HUES64 (cell line): ENCODE data around the gene OR1L8. TPM values are rescaled to one million over a fixed set of nuclear protein-coding genes. Genes with fewer than 3 reads are reported as not detected.
"Not testable (repeated sequence)": the region's sequence is repeated elsewhere in the genome, so short reads cannot be mapped to it uniquely, and the experiment has no call there.

Experiments
- H3K27ac ChIP-seq: 2 replicates; pipeline ENCODE4 v1.7.0; 2013; ENCODE audit warnings: low read depth, low read length, inconsistent platforms
- H3K27me3 ChIP-seq: 2 replicates; pipeline ENCODE4 v1.6.1; 2013; ENCODE audit warnings: mild to moderate bottlenecking, low read length; ENCODE audit not compliant: insufficient read depth
- H3K36me3 ChIP-seq: 2 replicates; pipeline ENCODE4 v1.6.1; 2013; ENCODE audit warnings: mild to moderate bottlenecking, low read length; ENCODE audit not compliant: insufficient read depth
- H3K4me1 ChIP-seq: 2 replicates; pipeline ENCODE4 v1.6.1; 2013; ENCODE audit warnings: mild to moderate bottlenecking, low read length, moderate library complexity; ENCODE audit not compliant: insufficient read depth
- H3K4me3 ChIP-seq: 2 replicates; pipeline ENCODE4 v1.5.1; 2013; ENCODE audit warnings: mild to moderate bottlenecking, low read length, moderate library complexity
- H3K9ac ChIP-seq: 2 replicates; pipeline ENCODE4 v1.6.1; 2013; ENCODE audit warnings: mild to moderate bottlenecking, low read depth, low read length
- H3K9me3 ChIP-seq: 2 replicates; pipeline ENCODE4 v1.6.1; 2013; ENCODE audit warnings: low read depth, low read length; ENCODE audit not compliant: insufficient read depth
- WGBS: fragments of 150-250, 120-280 bp; methylation state at CpG from one replicate; pipeline ENCODE4 v1.1.7; 2013; ENCODE audit warnings: missing lambda C conversion rate; 5-methylcytosine and 5-hydroxymethylcytosine counted together
- polyA plus RNA-seq, 2 experiments: library from polyadenylated mRNA; stranded (reverse); fragments of 50-300 nt; gene quantifications; one replicate each; pipeline ENCODE4 v1.2.3, GENCODE V29; 2013

The OR1L8 gene, protein sequence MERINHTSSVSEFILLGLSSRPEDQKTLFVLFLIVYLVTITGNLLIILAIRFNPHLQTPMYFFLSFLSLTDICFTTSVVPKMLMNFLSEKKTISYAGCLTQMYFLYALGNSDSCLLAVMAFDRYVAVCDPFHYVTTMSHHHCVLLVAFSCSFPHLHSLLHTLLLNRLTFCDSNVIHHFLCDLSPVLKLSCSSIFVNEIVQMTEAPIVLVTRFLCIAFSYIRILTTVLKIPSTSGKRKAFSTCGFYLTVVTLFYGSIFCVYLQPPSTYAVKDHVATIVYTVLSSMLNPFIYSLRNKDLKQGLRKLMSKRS
- polyA plus RNA-seq (2013, experiment 1 of 2), result not detected
- polyA plus RNA-seq (2013, experiment 2 of 2), result not detected

DNA sequence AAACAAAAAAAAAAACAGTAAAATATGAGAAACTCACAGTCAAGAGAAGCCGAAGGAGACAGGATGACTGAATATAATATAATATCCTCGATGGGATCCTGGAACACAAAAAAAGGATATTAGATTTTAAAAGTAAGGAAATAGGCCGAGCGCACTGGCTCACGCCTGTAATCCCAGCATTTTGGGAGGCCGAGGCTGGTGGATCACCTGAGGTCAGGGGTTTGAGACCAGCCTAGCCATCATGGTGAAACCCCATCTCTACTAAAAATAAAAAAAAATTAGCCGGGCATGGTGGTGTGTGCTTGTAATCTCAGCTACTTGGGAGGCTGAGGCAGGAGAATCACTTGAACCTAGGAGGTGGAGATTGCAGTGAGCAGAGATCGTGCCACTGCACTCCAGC is at the start of gene OR1L8:
Gene OR1L8, minus strand, starts transcription at position 101 of the 400 bp plus-strand sequence. CDS start 14,907 bp downstream, outside the sequence.
- 91% methylated on average over 8 of the region's 8 CpGs for WGBS
- H3K27ac ChIP-seq, H3K36me3 ChIP-seq, H3K4me1 ChIP-seq, H3K9ac ChIP-seq, H3K4me3 ChIP-seq, H3K27me3 ChIP-seq: not testable (repeated sequence)
- peaks cover 54% of the 10 kb centered on the region for H3K9me3 ChIP-seq

GRCh38 chr9:122619996-122620395 is 36.8 kb upstream of the OR1L8 start:
- 72% methylated on average over 7 of the region's 7 CpGs for WGBS
- peaks cover 63% of the 10 kb centered on the region for H3K9me3 ChIP-seq
- no peak overlapping the region for H3K9ac ChIP-seq
- no peaks in the 10 kb centered on the region for H3K4me1 ChIP-seq
- no peaks in the 10 kb centered on the region for H3K27me3 ChIP-seq
- H3K4me3 ChIP-seq, result no peak overlapping the region
- no peak overlapping the region for H3K27ac ChIP-seq
- no peaks in the 10 kb centered on the region for H3K36me3 ChIP-seq

GRCh38 chr9:122614362-122614761 is 31.2 kb upstream of the OR1L8 start, which contains the start of gene OR1Q1:
TSS of gene OR1Q1 (plus strand) at chr9:122614738. CDS start at chr9:122614738, 0 bp downstream.
- Histone ChIP-seq H3K4me1 (no peaks in the 10 kb centered on the region), H3K9ac (no peak within 1 kb of the TSS), H3K9me3 (peaks cover 75% of the 10 kb centered on the region), H3K27me3 (no peaks in the 10 kb centered on the region), H3K4me3 (no peak within 1 kb of the TSS), H3K36me3 (no peaks in the 10 kb centered on the region), H3K27ac (no peak within 1 kb of the TSS)
- no CpG with 5 or more reads among the region's 1 CpG for WGBS

GRCh38 chr9:122609804-122610203 is 26.6 kb upstream of the OR1L8 start:
- H3K4me3 ChIP-seq, result no peak overlapping the region
- no peaks in the 10 kb centered on the region for H3K36me3 ChIP-seq
- H3K9me3 ChIP-seq, result peaks cover 88% of the 10 kb centered on the region
- WGBS, result 64% methylated on average over 4 of the region's 4 CpGs
- H3K27ac ChIP-seq, result no peak overlapping the region
- no peak overlapping the region for H3K9ac ChIP-seq
- no peaks in the 10 kb centered on the region for H3K4me1 ChIP-seq
- no peaks in the 10 kb centered on the region for H3K27me3 ChIP-seq

GRCh38 chr9:122606587-122606986 is 23.4 kb upstream of the OR1L8 start:
- Histone ChIP-seq H3K27ac (no peak overlapping the region), H3K27me3 (no peaks in the 10 kb centered on the region), H3K4me3 (no peak overlapping the region), H3K9me3 (peaks cover 91% of the 10 kb centered on the region), H3K9ac (no peak overlapping the region), H3K4me1 (no peaks in the 10 kb centered on the region), H3K36me3 (no peaks in the 10 kb centered on the region)
- 35% methylated on average over 1 of the region's 1 CpG for WGBS

DNA sequence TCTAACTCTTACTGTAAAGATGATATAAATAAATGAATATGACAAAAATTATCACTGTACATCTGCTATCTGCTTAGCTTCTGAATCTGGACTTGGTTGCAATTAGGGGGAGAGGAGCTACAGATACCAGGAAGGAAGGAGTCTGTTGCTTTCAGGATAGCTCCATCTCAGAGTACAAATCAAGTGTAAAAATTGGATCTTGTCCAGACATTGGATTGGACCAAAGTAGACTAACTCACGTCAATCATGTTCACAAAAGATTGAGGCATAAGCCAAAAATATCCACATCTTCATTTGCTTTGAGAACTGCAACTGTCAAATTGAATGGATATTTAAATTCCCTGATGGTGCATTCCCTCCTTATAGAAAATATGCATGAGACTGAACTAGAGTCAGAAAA is 22.5 kb upstream of the OR1L8 start:
- Histone ChIP-seq H3K4me1 (no peaks in the 10 kb centered on the region), H3K9ac (no peak overlapping the region), H3K27ac (no peak overlapping the region), H3K27me3 (no peaks in the 10 kb centered on the region), H3K4me3 (no peak overlapping the region), H3K36me3 (no peaks in the 10 kb centered on the region), H3K9me3 (peaks cover 90% of the 10 kb centered on the region)
- WGBS, result 58% methylated on average over 1 of the region's 1 CpG

DNA sequence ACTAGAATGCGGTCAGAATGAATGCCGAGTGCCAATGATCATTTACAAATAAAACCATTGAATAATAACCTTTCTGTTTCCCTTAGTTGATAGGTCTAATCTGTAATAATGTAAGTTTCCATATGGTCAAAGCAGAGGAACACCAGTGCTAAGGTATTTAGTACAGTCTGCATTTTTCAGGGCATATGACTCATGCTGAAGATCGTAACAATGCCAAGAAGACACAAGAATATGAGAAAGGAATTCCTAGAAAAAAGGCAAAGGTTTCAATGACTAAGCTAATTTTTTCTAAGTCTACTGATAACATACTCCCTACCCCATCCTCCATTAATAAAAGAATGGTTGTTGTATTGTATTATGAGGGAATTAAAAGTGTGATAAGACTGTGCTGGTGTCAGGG is 2.8 kb downstream of the OR1L8 start:
- Histone ChIP-seq H3K27ac (no peak overlapping the region), H3K4me1 (no peaks in the 10 kb centered on the region), H3K9ac (no peak overlapping the region), H3K9me3 (peaks cover 66% of the 10 kb centered on the region), H3K36me3 (no peaks in the 10 kb centered on the region), H3K27me3 (no peaks in the 10 kb centered on the region), H3K4me3 (no peak overlapping the region)
- 91% methylated on average over 3 of the region's 3 CpGs for WGBS

DNA sequence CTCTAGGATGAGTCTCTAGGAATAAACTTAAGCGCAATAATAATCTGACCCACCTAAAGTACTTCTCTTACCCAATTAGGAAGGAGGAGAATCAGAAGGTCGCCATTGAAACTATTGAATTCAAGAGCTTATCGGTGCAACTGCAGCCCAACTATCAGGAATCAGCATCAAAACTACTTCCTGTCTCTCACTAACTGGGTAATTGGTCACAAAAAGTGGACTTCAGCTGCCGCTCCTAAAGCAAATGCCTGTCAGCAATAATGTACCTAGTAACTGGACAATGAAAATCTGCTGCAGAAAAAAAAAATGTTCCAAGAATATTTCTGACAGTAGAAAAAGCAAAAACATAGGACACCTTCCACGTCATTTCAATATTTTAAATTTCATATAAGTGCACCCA is 3.3 kb downstream of the OR1L8 start:
- Histone ChIP-seq H3K4me1 (no peaks in the 10 kb centered on the region), H3K9ac (no peak overlapping the region), H3K27me3 (no peaks in the 10 kb centered on the region), H3K4me3 (no peak overlapping the region), H3K27ac (no peak overlapping the region), H3K36me3 (no peaks in the 10 kb centered on the region), H3K9me3 (peaks cover 67% of the 10 kb centered on the region)
- WGBS, result 66% methylated on average over 5 of the region's 5 CpGs

DNA sequence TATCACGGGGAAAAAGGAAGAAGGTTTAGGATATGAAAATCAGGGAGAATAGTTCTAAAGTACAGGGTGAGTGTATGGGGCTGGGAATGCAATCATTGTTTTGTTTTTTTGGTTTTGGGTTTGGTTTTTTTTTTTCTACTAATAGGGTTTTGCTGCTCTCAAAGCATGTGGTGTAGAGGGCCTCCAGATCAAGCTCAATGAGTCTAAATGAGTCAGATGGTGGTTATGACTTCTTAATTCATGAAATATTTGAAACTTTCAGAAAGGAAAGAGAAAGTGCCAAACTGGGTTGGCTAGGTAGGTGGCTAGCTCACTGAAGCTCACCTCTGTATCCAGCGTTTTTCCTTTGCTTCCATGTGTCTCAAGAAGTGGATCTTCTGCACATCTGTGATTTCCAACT is 10.7 kb downstream of the OR1L8 start:
- no peaks in the 10 kb centered on the region for H3K4me1 ChIP-seq
- no peak overlapping the region for H3K27ac ChIP-seq
- H3K4me3 ChIP-seq, result no peak overlapping the region
- H3K36me3 ChIP-seq, result no peaks in the 10 kb centered on the region
- peaks cover 79% of the 10 kb centered on the region for H3K9me3 ChIP-seq
- no peaks in the 10 kb centered on the region for H3K27me3 ChIP-seq
- no peak overlapping the region for H3K9ac ChIP-seq
- WGBS, result 48% methylated on average over 2 of the region's 2 CpGs

DNA sequence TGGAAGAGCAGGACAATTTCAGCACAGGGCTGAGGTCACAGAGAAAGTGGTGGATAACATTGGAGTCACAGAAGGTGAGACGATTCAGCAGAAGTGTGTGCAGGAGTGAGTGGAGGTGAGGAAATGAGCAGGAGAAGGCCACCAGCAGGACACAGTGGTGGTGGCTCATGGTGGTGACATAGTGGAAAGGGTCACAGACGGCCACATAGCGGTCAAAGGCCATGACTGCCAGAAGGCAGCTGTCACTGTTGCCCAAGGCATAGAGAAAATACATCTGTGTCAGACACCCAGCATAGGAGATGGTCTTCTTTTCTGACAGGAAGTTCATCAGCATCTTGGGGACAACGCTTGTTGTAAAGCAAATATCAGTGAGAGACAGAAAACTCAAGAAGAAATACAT is 15.3 kb downstream of the OR1L8 start:
- no peak overlapping the region for H3K4me3 ChIP-seq
- no peaks in the 10 kb centered on the region for H3K4me1 ChIP-seq
- H3K27me3 ChIP-seq, result no peaks in the 10 kb centered on the region
- 89% methylated on average over 4 of the region's 4 CpGs for WGBS
- no peak overlapping the region for H3K9ac ChIP-seq
- no peak overlapping the region for H3K27ac ChIP-seq
- H3K9me3 ChIP-seq, result peaks cover 71% of the 10 kb centered on the region
- H3K36me3 ChIP-seq, result no peaks in the 10 kb centered on the region

DNA sequence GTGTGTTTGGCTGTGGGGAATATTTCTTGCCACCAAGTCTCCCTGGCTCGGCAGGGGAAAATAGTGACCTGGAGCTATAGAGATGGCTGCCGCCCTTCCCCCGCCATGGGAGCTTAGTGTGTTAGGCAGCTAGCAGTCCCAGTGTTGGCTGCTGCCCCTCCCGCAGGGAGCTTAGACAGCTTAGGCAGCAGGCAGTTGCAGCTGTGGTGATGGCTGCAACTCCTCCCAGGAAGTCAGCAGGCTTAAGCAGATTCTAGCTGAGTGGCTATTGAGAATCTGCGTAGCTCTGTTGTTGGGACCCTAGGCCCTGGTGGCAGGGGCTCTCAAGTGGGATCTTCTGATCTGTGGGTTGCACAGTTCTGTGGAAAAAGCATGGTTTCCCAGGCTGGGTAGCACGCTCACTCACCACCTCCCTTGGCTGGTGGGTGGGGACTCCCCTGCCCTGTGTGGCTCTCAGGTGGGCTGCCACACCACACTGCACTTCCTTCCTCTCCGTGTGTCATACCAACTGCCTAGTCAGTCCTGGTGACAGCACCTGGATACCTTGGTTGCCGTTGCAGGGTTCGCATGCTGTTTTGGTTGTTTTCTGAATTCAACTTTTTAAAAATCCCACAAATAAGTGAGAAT is 20.9 kb downstream of the OR1L8 start:
- 78% methylated on average over 9 of the region's 9 CpGs for WGBS

More for the DNA sequence above, 20.9 kb downstream of the OR1L8 start:
- Histone ChIP-seq H3K27ac (no peak overlapping the region), H3K4me1 (no peaks in the 10 kb centered on the region), H3K36me3 (no peaks in the 10 kb centered on the region), H3K27me3 (no peaks in the 10 kb centered on the region; the same call in 1 of the 2 replicates), H3K9ac (no peak overlapping the region), H3K4me3 (no peak overlapping the region), H3K9me3 (peaks cover 51% of the 10 kb centered on the region)
